ENCODE results near the gene WFDC1.

The WFDC1 gene

GRCh38 chr16:84260766-84261554 is 33.7 kb upstream of the WFDC1 start:
- no peaks in the 10 kb centered on the region for H3K9me3 ChIP-seq (ENCODE audit: control insufficient read depth, low read length)
- H3K36me3 ChIP-seq (ENCODE audit: control insufficient read depth, insufficient read depth, low read length), result no peaks in the 10 kb centered on the region
- H3K4me1 ChIP-seq (ENCODE audit: control insufficient read depth, insufficient read depth, low read length), result no peaks in the 10 kb centered on the region
- no peaks in the 10 kb centered on the region for H3K27me3 ChIP-seq (ENCODE audit: control insufficient read depth, insufficient read depth, low read length)
- H3K9ac ChIP-seq (ENCODE audit: low read length), result no peak overlapping the region
- H3K4me3 ChIP-seq (ENCODE audit: low read length), result no peak overlapping the region

GRCh38 chr16:84262031-84262430 is 32.6 kb upstream of the WFDC1 start:
- Histone ChIP-seq H3K4me1 (ENCODE audit: control insufficient read depth, insufficient read depth, low read length) (no peaks in the 10 kb centered on the region), H3K9me3 (ENCODE audit: control insufficient read depth, low read length) (no peaks in the 10 kb centered on the region), H3K27me3 (ENCODE audit: control insufficient read depth, insufficient read depth, low read length) (no peaks in the 10 kb centered on the region), H3K4me3 (ENCODE audit: low read length) (no peak overlapping the region), H3K9ac (ENCODE audit: low read length) (no peak overlapping the region), H3K36me3 (ENCODE audit: control insufficient read depth, insufficient read depth, low read length) (no peaks in the 10 kb centered on the region)

- no peaks in the 10 kb centered on the region for H3K36me3 ChIP-seq (ENCODE audit: control insufficient read depth, insufficient read depth, low read length)
- no peaks in the 10 kb centered on the region for H3K4me1 ChIP-seq (ENCODE audit: control insufficient read depth, insufficient read depth, low read length)
- H3K4me3 ChIP-seq (ENCODE audit: low read length), result no peak overlapping the region
- no peaks in the 10 kb centered on the region for H3K27me3 ChIP-seq (ENCODE audit: control insufficient read depth, insufficient read depth, low read length)
- H3K9me3 ChIP-seq (ENCODE audit: control insufficient read depth, low read length), result no peaks in the 10 kb centered on the region
- H3K9ac ChIP-seq (ENCODE audit: low read length), result no peak overlapping the region
Measured at GRCh38 chr16:84262939-84263338, 31.7 kb upstream of the WFDC1 start.

GRCh38 chr16:84266451-84266850 is 28.2 kb upstream of the WFDC1 start:
- H3K9me3 ChIP-seq (ENCODE audit: control insufficient read depth, low read length), result no peaks in the 10 kb centered on the region
- no peak overlapping the region for H3K4me3 ChIP-seq (ENCODE audit: low read length)
- H3K36me3 ChIP-seq (ENCODE audit: control insufficient read depth, insufficient read depth, low read length), result no peaks in the 10 kb centered on the region
- H3K4me1 ChIP-seq (ENCODE audit: control insufficient read depth, insufficient read depth, low read length), result no peaks in the 10 kb centered on the region
- H3K9ac ChIP-seq (ENCODE audit: low read length), result no peak overlapping the region
- H3K27me3 ChIP-seq (ENCODE audit: control insufficient read depth, insufficient read depth, low read length), result no peaks in the 10 kb centered on the region

- Histone ChIP-seq H3K4me3 (ENCODE audit: low read length) (no peak overlapping the region), H3K9me3 (ENCODE audit: control insufficient read depth, low read length) (no peaks in the 10 kb centered on the region), H3K4me1 (ENCODE audit: control insufficient read depth, insufficient read depth, low read length) (no peaks in the 10 kb centered on the region), H3K36me3 (ENCODE audit: control insufficient read depth, insufficient read depth, low read length) (no peaks in the 10 kb centered on the region), H3K9ac (ENCODE audit: low read length) (no peak overlapping the region), H3K27me3 (ENCODE audit: control insufficient read depth, insufficient read depth, low read length) (no peaks in the 10 kb centered on the region)
Measured at GRCh38 chr16:84267380-84267779, 27.3 kb upstream of the WFDC1 start.

GRCh38 chr16:84268291-84269040 is 26.2 kb upstream of the WFDC1 start:
- Histone ChIP-seq H3K27me3 (ENCODE audit: control insufficient read depth, insufficient read depth, low read length) (no peaks in the 10 kb centered on the region), H3K9ac (ENCODE audit: low read length) (no peak overlapping the region), H3K4me3 (ENCODE audit: low read length) (no peak overlapping the region), H3K9me3 (ENCODE audit: control insufficient read depth, low read length) (no peaks in the 10 kb centered on the region), H3K4me1 (ENCODE audit: control insufficient read depth, insufficient read depth, low read length) (no peaks in the 10 kb centered on the region), H3K36me3 (ENCODE audit: control insufficient read depth, insufficient read depth, low read length) (no peaks in the 10 kb centered on the region)

- Histone ChIP-seq H3K36me3 (ENCODE audit: control insufficient read depth, insufficient read depth, low read length) (no peaks in the 10 kb centered on the region), H3K9ac (ENCODE audit: low read length) (no peak overlapping the region), H3K9me3 (ENCODE audit: control insufficient read depth, low read length) (no peaks in the 10 kb centered on the region), H3K27me3 (ENCODE audit: control insufficient read depth, insufficient read depth, low read length) (no peaks in the 10 kb centered on the region), H3K4me3 (ENCODE audit: low read length) (no peak overlapping the region), H3K4me1 (ENCODE audit: control insufficient read depth, insufficient read depth, low read length) (no peaks in the 10 kb centered on the region)
Measured at GRCh38 chr16:84270071-84270470, 24.6 kb upstream of the WFDC1 start.

- Histone ChIP-seq H3K27me3 (ENCODE audit: control insufficient read depth, insufficient read depth, low read length) (no peaks in the 10 kb centered on the region), H3K9ac (ENCODE audit: low read length) (no peak overlapping the region), H3K36me3 (ENCODE audit: control insufficient read depth, insufficient read depth, low read length) (no peaks in the 10 kb centered on the region), H3K9me3 (ENCODE audit: control insufficient read depth, low read length) (no peaks in the 10 kb centered on the region), H3K4me1 (ENCODE audit: control insufficient read depth, insufficient read depth, low read length) (no peaks in the 10 kb centered on the region), H3K4me3 (ENCODE audit: low read length) (no peak overlapping the region)
Measured at GRCh38 chr16:84270531-84270930, 24.1 kb upstream of the WFDC1 start.

- Histone ChIP-seq H3K4me3 (ENCODE audit: low read length) (no peak overlapping the region), H3K9ac (ENCODE audit: low read length) (no peak overlapping the region), H3K9me3 (ENCODE audit: control insufficient read depth, low read length) (no peaks in the 10 kb centered on the region), H3K4me1 (ENCODE audit: control insufficient read depth, insufficient read depth, low read length) (no peaks in the 10 kb centered on the region), H3K36me3 (ENCODE audit: control insufficient read depth, insufficient read depth, low read length) (no peaks in the 10 kb centered on the region), H3K27me3 (ENCODE audit: control insufficient read depth, insufficient read depth, low read length) (no peaks in the 10 kb centered on the region)
Measured at GRCh38 chr16:84271037-84271436, 23.6 kb upstream of the WFDC1 start.

GRCh38 chr16:84271866-84272265 is 22.8 kb upstream of the WFDC1 start:
- Histone ChIP-seq H3K9me3 (ENCODE audit: control insufficient read depth, low read length) (no peaks in the 10 kb centered on the region), H3K9ac (ENCODE audit: low read length) (no peak overlapping the region), H3K4me1 (ENCODE audit: control insufficient read depth, insufficient read depth, low read length) (no peaks in the 10 kb centered on the region), H3K27me3 (ENCODE audit: control insufficient read depth, insufficient read depth, low read length) (no peaks in the 10 kb centered on the region), H3K36me3 (ENCODE audit: control insufficient read depth, insufficient read depth, low read length) (no peaks in the 10 kb centered on the region), H3K4me3 (ENCODE audit: low read length) (no peak overlapping the region)

GRCh38 chr16:84272740-84273320 is 21.8 kb upstream of the WFDC1 start:
- Histone ChIP-seq H3K36me3 (ENCODE audit: control insufficient read depth, insufficient read depth, low read length) (no peaks in the 10 kb centered on the region), H3K9ac (ENCODE audit: low read length) (no peak overlapping the region), H3K4me1 (ENCODE audit: control insufficient read depth, insufficient read depth, low read length) (no peaks in the 10 kb centered on the region), H3K27me3 (ENCODE audit: control insufficient read depth, insufficient read depth, low read length) (no peaks in the 10 kb centered on the region), H3K4me3 (ENCODE audit: low read length) (no peak overlapping the region), H3K9me3 (ENCODE audit: control insufficient read depth, low read length) (no peaks in the 10 kb centered on the region)

- H3K9me3 ChIP-seq (ENCODE audit: control insufficient read depth, low read length), result no peaks in the 10 kb centered on the region
- no peak overlapping the region for H3K9ac ChIP-seq (ENCODE audit: low read length)
- no peaks in the 10 kb centered on the region for H3K27me3 ChIP-seq (ENCODE audit: control insufficient read depth, insufficient read depth, low read length)
- H3K4me1 ChIP-seq (ENCODE audit: control insufficient read depth, insufficient read depth, low read length), result no peaks in the 10 kb centered on the region
- no peak overlapping the region for H3K4me3 ChIP-seq (ENCODE audit: low read length)
- no peaks in the 10 kb centered on the region for H3K36me3 ChIP-seq (ENCODE audit: control insufficient read depth, insufficient read depth, low read length)
Measured at GRCh38 chr16:84274515-84274914, 20.2 kb upstream of the WFDC1 start.
